CD14-positive monocyte (primary cell): ENCODE data around the gene DCANP1. TPM values are rescaled to one million over a fixed set of nuclear protein-coding genes. Genes with fewer than 3 reads are reported as not detected.

Experiments used
- DNase-seq, 3 donors: peaks; one replicate each; pipeline ENCODE4 v3.0.0-alpha.2; 2011 to 2022
- H2AFZ ChIP-seq: 2 replicates; pipeline ENCODE4 v1.6.0; 2012; ENCODE audit warnings: mild to moderate bottlenecking, low read depth, low read length, inconsistent platforms; ENCODE audit not compliant: insufficient read depth, poor library complexity, severe bottlenecking
- H3K27ac ChIP-seq, 2 donors: 1 replicate in 1 of 2; 2 replicates in 1 of 2; pipeline ENCODE4 v1.5.1; 2012 to 2013; ENCODE audit warnings: low read length in 2 of 2, control low read depth in 1 of 2, inconsistent platforms in 1 of 2, low read depth in 1 of 2, mild to moderate bottlenecking in 1 of 2
- H3K27me3 ChIP-seq, 2 donors: one replicate each; pipeline versions ENCODE4 v1.6.0 to v1.6.1; 2011 to 2013; ENCODE audit warnings: low read length in 2 of 2; ENCODE audit not compliant: control insufficient read depth in 2 of 2, insufficient read depth in 2 of 2
- H3K36me3 ChIP-seq, 2 donors: replicated peaks in 1 of 2; 1 replicate in 1 of 2; 2 replicates in 1 of 2; pipeline versions ENCODE4 v1.5.1 to v1.6.1; 2012 to 2013; ENCODE audit warnings: low read length in 2 of 2, control low read depth in 1 of 2, inconsistent platforms in 1 of 2, mild to moderate bottlenecking in 1 of 2; ENCODE audit not compliant: insufficient read depth in 2 of 2, control insufficient read depth in 1 of 2
- H3K4me1 ChIP-seq, 2 donors: 1 replicate in 1 of 2; 2 replicates in 1 of 2; pipeline versions ENCODE4 v1.5.1 to v1.6.1; 2012 to 2013; ENCODE audit warnings: low read length in 2 of 2, control low read depth in 1 of 2, inconsistent platforms in 1 of 2, mild to moderate bottlenecking in 1 of 2, moderate library complexity in 1 of 2; ENCODE audit not compliant: insufficient read depth in 2 of 2, control insufficient read depth in 1 of 2
- H3K4me2 ChIP-seq: replicated peaks from 2 replicates; pipeline ENCODE3; 2012; ENCODE audit warnings: low read length, moderate library complexity, mild to moderate bottlenecking; ENCODE audit not compliant: poor library complexity, severe bottlenecking; ENCODE audit errors: extremely low read depth
- H3K4me3 ChIP-seq, 3 experiments: fragments of 200-600 bp in 1 of 3; sonication (generic) in 1 of 3; replicated peaks in 1 of 3; 1 replicate in 2 of 3; 2 replicates in 1 of 3; pipeline ENCODE4 v1.5.1; 2011 to 2013; ENCODE audit warnings: low read length in 3 of 3, mild to moderate bottlenecking in 3 of 3, control low read depth in 2 of 3, low read depth in 2 of 3, inconsistent platforms in 1 of 3, moderate library complexity in 1 of 3
- H3K79me2 ChIP-seq: 2 replicates; pipeline ENCODE4 v1.6.0; 2012; ENCODE audit warnings: mild to moderate bottlenecking, control low read depth, inconsistent platforms, low read length, moderate library complexity; ENCODE audit not compliant: insufficient read depth
- H3K9ac ChIP-seq: 2 replicates; pipeline ENCODE4 v1.6.0; 2017; ENCODE audit warnings: low read length, mild to moderate bottlenecking; ENCODE audit not compliant: insufficient read depth, poor library complexity, severe bottlenecking
- H3K9me3 ChIP-seq, 2 donors: replicated peaks in 1 of 2; 1 replicate in 1 of 2; 2 replicates in 1 of 2; pipeline versions ENCODE4 v1.5.1 to v1.6.1; 2012 to 2013; ENCODE audit warnings: low read length in 2 of 2, control low read depth in 1 of 2; ENCODE audit not compliant: control insufficient read depth in 1 of 2, insufficient read depth in 1 of 2
- H4K20me1 ChIP-seq: 2 replicates; pipeline ENCODE4 v1.6.0; 2012; ENCODE audit warnings: mild to moderate bottlenecking, low read length, control low read depth, moderate library complexity; ENCODE audit not compliant: insufficient read depth
- H3K27ac Mint-ChIP-seq, 7 donors: one replicate each; pipeline ENCODE4 v1.8.0; 2020; ENCODE audit warnings: mild to moderate bottlenecking in 7 of 7, mixed read lengths in 7 of 7, moderate library complexity in 6 of 7, inconsistent platforms in 2 of 7
- H3K27me3 Mint-ChIP-seq, 3 donors: one replicate each; pipeline ENCODE4 v1.8.0; 2021 to 2022; ENCODE audit warnings: low read depth in 3 of 3, mild to moderate bottlenecking in 3 of 3, mixed read lengths in 3 of 3, moderate library complexity in 3 of 3, inconsistent platforms in 1 of 3
- H3K36me3 Mint-ChIP-seq, 2 donors: one replicate each; pipeline ENCODE4 v1.8.0; 2020; ENCODE audit warnings: mixed read lengths in 2 of 2, inconsistent platforms in 1 of 2, mild to moderate bottlenecking in 1 of 2
- H3K4me1 Mint-ChIP-seq: one replicate; pipeline ENCODE4 v1.8.0; 2020; ENCODE audit warnings: mild to moderate bottlenecking, mixed read lengths
- H3K4me3 Mint-ChIP-seq, 2 donors: one replicate each; pipeline ENCODE4 v1.8.0; 2020; ENCODE audit warnings: mild to moderate bottlenecking in 2 of 2, mixed read lengths in 2 of 2, moderate library complexity in 1 of 2
- H3K9me3 Mint-ChIP-seq, 7 donors: one replicate each; pipeline ENCODE4 v1.8.0; 2020 to 2022; ENCODE audit warnings: mixed read lengths in 7 of 7, mild to moderate bottlenecking in 6 of 7, moderate library complexity in 6 of 7, inconsistent platforms in 2 of 7
- WGBS: methylation state at CpG from one replicate; pipeline ENCODE4 v1.1.5; 2013; ENCODE audit warnings: missing lambda C conversion rate; ENCODE audit not compliant: insufficient coverage; 5-methylcytosine and 5-hydroxymethylcytosine counted together
- intact Hi-C, 2 donors: fragments of 100-400 bp; cut with micrococcal nuclease; formaldehyde crosslinking; loops; one replicate each; pipeline versions ENCODE4 v1.15.0 to v1.15.1; 2023
- polyA plus RNA-seq, 3 donors: library from polyadenylated mRNA; depleted of rRNA in 1 of 3; unstranded in 2 of 3; stranded (reverse) in 1 of 3; fragments of 300-500 nt in 2 of 3; fragments of >200 nt in 1 of 3; fragmentation: Illumina TruSeq in 2 of 3; gene quantifications; 1 replicate in 2 of 3; 2 replicates in 1 of 3; pipeline ENCODE4 v1.2.3, GENCODE V29; 2012 to 2021
- TF ChIP-seq, protein P1 (sequence below): fragments of 200-600 bp; IDR thresholded peaks from one replicate; pipeline ENCODE4 v1.8.0; 2022; ENCODE audit warnings: antibody characterized with exemption, mild to moderate bottlenecking

DCANP1 gene
- polyA plus RNA-seq, 3 donors: 0.14 to 0.85 (median 0.15) TPM

DNA sequence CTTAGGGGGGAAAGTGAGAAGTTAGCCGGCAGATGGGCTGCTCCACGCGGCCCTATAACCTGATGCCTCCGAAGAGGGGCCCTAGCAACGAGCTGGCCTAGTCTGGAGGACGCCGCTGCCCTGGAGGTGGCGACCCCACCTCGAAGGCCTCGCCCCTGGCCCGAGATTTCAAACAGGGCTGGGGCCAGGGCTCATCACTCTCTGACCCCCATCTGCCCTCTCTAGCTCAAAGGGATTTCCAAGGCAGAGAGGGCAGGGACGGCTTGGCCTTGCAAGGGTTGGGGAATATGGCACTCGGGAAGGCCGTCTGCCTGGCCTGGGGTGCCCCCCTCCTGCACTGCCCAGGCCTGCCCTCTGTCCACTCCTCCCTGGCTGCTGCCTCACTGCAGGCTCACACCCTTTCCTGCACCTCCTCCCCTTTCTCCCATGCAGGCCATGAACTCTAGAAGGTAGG lies 30.5 kb upstream of the DCANP1 start:
- Histone ChIP-seq H3K27ac (no peak overlapping the region), H3K27me3 (no peaks in the 10 kb centered on the region), H4K20me1 (no peaks in the 10 kb centered on the region), H3K4me2 (no peak overlapping the region), H3K79me2 (no peaks in the 10 kb centered on the region), H3K9me3 (no peaks in the 10 kb centered on the region), H3K4me1 (peaks cover 8% of the 10 kb centered on the region in 2 donors), H3K9ac (no peak overlapping the region), H2AFZ (no peak overlapping the region), H3K4me3 (no peak overlapping the region), H3K36me3 (no peaks in the 10 kb centered on the region)
- Mint-ChIP-seq H3K27me3 (peaks cover 8 to 19% (median 13%) of the 10 kb centered on the region in 3 donors), H3K9me3 (peaks cover 0 to 3% (median 0%) of the 10 kb centered on the region in 7 donors), H3K27ac (no peak overlapping the region), H3K4me3 (no peak overlapping the region), H3K36me3 (no peaks in the 10 kb centered on the region), H3K4me1 (peaks cover 1% of the 10 kb centered on the region)
- intact Hi-C loops: no loop called here
- DNase-seq: no peak
- TF ChIP-seq, protein P1, sequence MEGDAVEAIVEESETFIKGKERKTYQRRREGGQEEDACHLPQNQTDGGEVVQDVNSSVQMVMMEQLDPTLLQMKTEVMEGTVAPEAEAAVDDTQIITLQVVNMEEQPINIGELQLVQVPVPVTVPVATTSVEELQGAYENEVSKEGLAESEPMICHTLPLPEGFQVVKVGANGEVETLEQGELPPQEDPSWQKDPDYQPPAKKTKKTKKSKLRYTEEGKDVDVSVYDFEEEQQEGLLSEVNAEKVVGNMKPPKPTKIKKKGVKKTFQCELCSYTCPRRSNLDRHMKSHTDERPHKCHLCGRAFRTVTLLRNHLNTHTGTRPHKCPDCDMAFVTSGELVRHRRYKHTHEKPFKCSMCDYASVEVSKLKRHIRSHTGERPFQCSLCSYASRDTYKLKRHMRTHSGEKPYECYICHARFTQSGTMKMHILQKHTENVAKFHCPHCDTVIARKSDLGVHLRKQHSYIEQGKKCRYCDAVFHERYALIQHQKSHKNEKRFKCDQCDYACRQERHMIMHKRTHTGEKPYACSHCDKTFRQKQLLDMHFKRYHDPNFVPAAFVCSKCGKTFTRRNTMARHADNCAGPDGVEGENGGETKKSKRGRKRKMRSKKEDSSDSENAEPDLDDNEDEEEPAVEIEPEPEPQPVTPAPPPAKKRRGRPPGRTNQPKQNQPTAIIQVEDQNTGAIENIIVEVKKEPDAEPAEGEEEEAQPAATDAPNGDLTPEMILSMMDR: no peak
- WGBS: 80% methylated on average over 12 of the region's 14 CpGs

DNA sequence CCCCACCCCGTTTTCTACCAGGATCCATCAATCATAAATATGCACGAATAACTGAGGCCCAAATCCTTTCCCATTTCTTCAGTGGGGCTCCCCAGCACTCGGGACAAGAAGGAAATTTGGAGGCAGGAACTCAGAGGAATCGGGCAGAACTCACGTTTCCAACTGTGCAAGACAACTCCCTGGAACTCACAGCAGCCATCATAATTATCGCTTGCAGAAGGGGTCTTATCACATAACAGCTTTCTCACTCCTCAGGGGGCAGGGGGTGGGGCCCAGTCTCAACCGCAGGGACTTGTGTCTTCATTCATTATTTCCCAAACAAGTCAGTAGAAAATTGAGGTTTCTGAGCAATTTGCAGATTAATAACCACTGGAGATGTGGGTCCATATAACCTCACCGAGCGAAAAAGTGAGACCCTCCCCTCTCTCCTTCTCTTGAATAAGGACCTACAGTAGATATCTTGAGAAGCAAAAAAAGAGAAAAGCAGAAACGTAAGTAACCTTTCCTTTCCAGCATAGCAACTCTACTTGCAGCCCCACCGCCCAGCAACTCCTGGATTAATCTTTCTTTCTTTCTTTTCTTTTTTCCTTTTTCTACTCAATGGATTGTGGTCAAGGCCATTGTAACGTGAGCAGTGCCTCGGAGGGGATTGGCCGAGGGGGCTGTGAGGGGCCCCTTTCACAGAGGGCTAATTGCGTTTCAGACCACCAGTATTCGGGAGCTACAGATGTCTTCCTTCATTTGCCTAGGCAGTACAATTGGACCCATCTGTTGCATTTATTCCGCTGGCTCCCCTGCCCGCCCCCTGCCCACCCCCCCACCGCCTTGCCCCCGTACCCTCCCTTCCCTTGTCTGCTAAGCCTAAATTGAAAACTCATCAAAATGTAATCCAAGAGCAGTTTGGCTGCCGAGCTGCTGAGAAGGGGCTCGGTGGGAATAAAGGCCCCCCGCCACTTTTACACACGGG lies 29.8 kb upstream of the DCANP1 start:
- H3K4me3 Mint-ChIP-seq: no peak overlapping the region
- peaks cover 1% of the 10 kb centered on the region for H3K4me1 Mint-ChIP-seq
- no peak overlapping the region for H3K27ac Mint-ChIP-seq
- peaks cover under 1 to 2% of the 10 kb centered on the region in 2 donors for H3K27me3 ChIP-seq
- no peak overlapping the region for H3K4me2 ChIP-seq
- no peak overlapping the region for H3K27ac ChIP-seq
- H3K36me3 ChIP-seq: no peaks in the 10 kb centered on the region
- no peaks in the 10 kb centered on the region for H3K79me2 ChIP-seq
- no peaks in the 10 kb centered on the region for H3K36me3 Mint-ChIP-seq
- H3K4me3 ChIP-seq: no peak overlapping the region
- H2AFZ ChIP-seq: no peak overlapping the region
- intact Hi-C loops: no loop called here
- H3K9me3 Mint-ChIP-seq: peaks cover 0 to 3% (median 0%) of the 10 kb centered on the region in 7 donors
- peaks cover 7% of the 10 kb centered on the region in 2 donors for H3K4me1 ChIP-seq
- H3K27me3 Mint-ChIP-seq: peaks cover 8 to 23% (median 13%) of the 10 kb centered on the region in 3 donors
- H4K20me1 ChIP-seq: no peaks in the 10 kb centered on the region
- TF ChIP-seq, protein P1: no peak
- no peaks in the 10 kb centered on the region for H3K9me3 ChIP-seq
- no peak overlapping the region for H3K9ac ChIP-seq
- no peak for DNase-seq
- WGBS: 77% methylated on average over 13 of the region's 24 CpGs
